ENCODE data around the gene FAM234B. TPM values are rescaled to one million over a fixed set of nuclear protein-coding genes. Genes with fewer than 3 reads are reported as not detected.
"Not testable (repeated sequence)": the region's sequence is repeated elsewhere in the genome, so short reads cannot be mapped to it uniquely, and the experiment has no call there.

The FAM234B gene
- total and polyA plus RNA-seq, 5 donors: 1.1 to 4.6 (median 4.0) TPM

GRCh38 chr12:13079440-13079906, 35.3 kb downstream of the FAM234B start:
- DNase-seq: no peak
- no peak for ATAC-seq
- Histone ChIP-seq H3K9me3 (ENCODE audit: control insufficient read depth, low read length) (no peaks in the 10 kb centered on the region), H3K4me3 (ENCODE audit: low read length) (no peak overlapping the region), H3K27me3 (ENCODE audit: control insufficient read depth, insufficient read depth) (no peaks in the 10 kb centered on the region), H3K4me1 (ENCODE audit: control insufficient read depth, insufficient read depth, low read length) (no peaks in the 10 kb centered on the region), H3K27ac (ENCODE audit: low read length) (no peak overlapping the region)
- WGBS: 81% methylated on average over 8 of the region's 8 CpGs
- intact Hi-C loops (cut with DNase I): no loop called here

- H3K4me1 ChIP-seq (ENCODE audit: control insufficient read depth, insufficient read depth, low read length): no peaks in the 10 kb centered on the region
- H3K9me3 ChIP-seq (ENCODE audit: control insufficient read depth, low read length): no peaks in the 10 kb centered on the region
- no peak overlapping the region for H3K4me3 ChIP-seq (ENCODE audit: low read length)
- intact Hi-C loops (cut with DNase I): no loop called here
- ATAC-seq (no peak), DNase-seq (no peak)
- WGBS: 94% methylated on average over 3 of the region's 3 CpGs
- H3K27ac ChIP-seq (ENCODE audit: low read length): no peak overlapping the region
- no peaks in the 10 kb centered on the region for H3K27me3 ChIP-seq (ENCODE audit: control insufficient read depth, insufficient read depth)
Observed at GRCh38 chr12:13080266-13080665, 36.1 kb downstream of the FAM234B start.

DNA sequence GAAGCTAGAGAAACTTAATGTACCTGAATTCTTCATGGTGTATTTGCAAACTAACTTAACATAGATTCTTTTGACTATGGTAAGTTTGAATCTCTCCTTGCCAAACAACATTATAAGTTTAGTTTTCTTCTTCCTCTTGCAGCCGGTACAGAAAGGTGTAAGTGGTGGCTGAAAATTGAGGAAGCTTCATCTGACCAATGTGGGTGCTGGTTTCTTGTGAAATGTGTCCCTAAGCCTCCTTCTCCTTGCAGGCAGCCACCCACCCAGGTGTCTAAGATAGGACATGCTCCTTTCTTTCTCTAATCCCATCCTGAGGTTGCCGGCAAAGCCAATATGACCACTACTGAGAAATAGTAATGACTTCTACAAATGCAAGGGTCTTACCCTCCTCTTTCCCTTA, 38.7 kb downstream of the FAM234B start:
- H3K4me3 ChIP-seq (ENCODE audit: low read length): no peak overlapping the region
- intact Hi-C loops (cut with DNase I): no loop called here
- H3K9me3 ChIP-seq (ENCODE audit: control insufficient read depth, low read length): no peaks in the 10 kb centered on the region
- no peaks in the 10 kb centered on the region for H3K4me1 ChIP-seq (ENCODE audit: control insufficient read depth, insufficient read depth, low read length)
- no peak overlapping the region for H3K27ac ChIP-seq (ENCODE audit: low read length)
- DNase-seq (no peak), ATAC-seq (no peak)
- no peaks in the 10 kb centered on the region for H3K27me3 ChIP-seq (ENCODE audit: control insufficient read depth, insufficient read depth)
- WGBS: 93% methylated on average over 2 of the region's 2 CpGs

- H3K4me3 ChIP-seq (ENCODE audit: low read length); ATAC-seq; H3K27ac ChIP-seq (ENCODE audit: low read length); H3K4me1 ChIP-seq (ENCODE audit: control insufficient read depth, insufficient read depth, low read length); DNase-seq; intact Hi-C loops (cut with DNase I); H3K9me3 ChIP-seq (ENCODE audit: control insufficient read depth, low read length); H3K27me3 ChIP-seq (ENCODE audit: control insufficient read depth, insufficient read depth): not testable (repeated sequence)
- WGBS: 92% methylated on average over 5 of the region's 5 CpGs
Observed at GRCh38 chr12:13083638-13084037, 39.5 kb downstream of the FAM234B start.

- 88% methylated on average over 11 of the region's 11 CpGs for WGBS
- no peak for ATAC-seq
- DNase-seq: no peak
- H3K27ac ChIP-seq (ENCODE audit: low read length): no peak overlapping the region
- no peaks in the 10 kb centered on the region for H3K4me1 ChIP-seq (ENCODE audit: control insufficient read depth, insufficient read depth, low read length)
- H3K27me3 ChIP-seq (ENCODE audit: control insufficient read depth, insufficient read depth): no peaks in the 10 kb centered on the region
- no peaks in the 10 kb centered on the region for H3K9me3 ChIP-seq (ENCODE audit: control insufficient read depth, low read length)
- no peak overlapping the region for H3K4me3 ChIP-seq (ENCODE audit: low read length)
- intact Hi-C loops (cut with DNase I): no loop called here
Observed at GRCh38 chr12:13084898-13085640, 40.9 kb downstream of the FAM234B start.

GRCh38 chr12:13085968-13086686, 41.9 kb downstream of the FAM234B start:
- intact Hi-C loops (cut with DNase I): no loop called here
- 74% methylated on average over 7 of the region's 7 CpGs for WGBS
- Histone ChIP-seq H3K9me3 (ENCODE audit: control insufficient read depth, low read length) (no peaks in the 10 kb centered on the region), H3K4me1 (ENCODE audit: control insufficient read depth, insufficient read depth, low read length) (no peaks in the 10 kb centered on the region), H3K27me3 (ENCODE audit: control insufficient read depth, insufficient read depth) (no peaks in the 10 kb centered on the region), H3K4me3 (ENCODE audit: low read length) (no peak overlapping the region), H3K27ac (ENCODE audit: low read length) (no peak overlapping the region)
- ATAC-seq (no peak), DNase-seq (no peak)

DNA sequence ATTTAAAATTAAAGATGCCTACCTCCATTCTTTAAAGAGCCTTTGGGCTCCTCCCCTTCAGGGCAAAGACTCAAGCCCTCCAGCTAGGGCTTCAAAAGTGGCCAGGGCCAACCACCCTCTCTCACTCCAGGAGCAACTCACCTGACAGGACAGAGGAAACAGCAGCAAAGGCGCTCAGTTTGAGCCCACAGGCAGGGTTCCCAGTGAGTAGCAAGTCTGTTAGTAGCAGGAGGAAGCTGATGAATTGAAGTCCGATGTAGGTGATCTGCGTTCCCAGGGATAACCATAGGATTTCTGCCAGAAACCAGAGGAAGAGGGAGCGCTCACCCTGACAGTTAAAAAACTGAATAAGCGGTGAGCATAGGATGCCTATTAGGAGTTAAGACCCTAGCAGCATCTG, 43.6 kb downstream of the FAM234B start:
- Histone ChIP-seq H3K27me3 (ENCODE audit: control insufficient read depth, insufficient read depth) (no peaks in the 10 kb centered on the region), H3K27ac (ENCODE audit: low read length) (no peak overlapping the region), H3K4me1 (ENCODE audit: control insufficient read depth, insufficient read depth, low read length) (no peaks in the 10 kb centered on the region), H3K9me3 (ENCODE audit: control insufficient read depth, low read length) (no peaks in the 10 kb centered on the region), H3K4me3 (ENCODE audit: low read length) (no peak overlapping the region)
- intact Hi-C loops (cut with DNase I): no loop called here
- ATAC-seq (no peak), DNase-seq (no peak)
- WGBS: 80% methylated on average over 5 of the region's 5 CpGs

DNA sequence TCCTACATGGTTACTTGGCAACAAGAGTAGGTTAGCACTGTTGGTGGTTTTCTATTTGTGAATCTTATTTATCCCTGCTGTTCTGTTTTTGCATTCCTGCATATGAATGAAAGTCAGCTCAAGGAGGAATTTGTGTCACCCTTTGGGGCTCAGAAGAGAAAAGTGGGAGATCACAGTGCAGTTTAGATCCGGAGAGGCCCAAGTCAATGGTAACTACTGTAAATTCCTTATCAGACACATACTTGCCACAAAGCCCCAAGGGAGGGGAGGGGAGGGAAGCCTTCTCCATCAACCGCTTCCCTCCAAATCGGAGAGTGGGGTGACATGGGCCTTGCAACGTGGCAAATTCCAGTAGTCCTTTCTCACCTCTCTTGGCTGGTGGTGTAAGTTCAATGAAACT, 44.3 kb downstream of the FAM234B start:
- Histone ChIP-seq H3K9me3 (ENCODE audit: control insufficient read depth, low read length) (no peaks in the 10 kb centered on the region), H3K27ac (ENCODE audit: low read length) (no peak overlapping the region), H3K4me3 (ENCODE audit: low read length) (no peak overlapping the region), H3K27me3 (ENCODE audit: control insufficient read depth, insufficient read depth) (no peaks in the 10 kb centered on the region), H3K4me1 (ENCODE audit: control insufficient read depth, insufficient read depth, low read length) (no peaks in the 10 kb centered on the region)
- ATAC-seq: no peak
- intact Hi-C loops (cut with DNase I): no loop called here
- 70% methylated on average over 4 of the region's 4 CpGs for WGBS
- DNase-seq: no peak

DNA sequence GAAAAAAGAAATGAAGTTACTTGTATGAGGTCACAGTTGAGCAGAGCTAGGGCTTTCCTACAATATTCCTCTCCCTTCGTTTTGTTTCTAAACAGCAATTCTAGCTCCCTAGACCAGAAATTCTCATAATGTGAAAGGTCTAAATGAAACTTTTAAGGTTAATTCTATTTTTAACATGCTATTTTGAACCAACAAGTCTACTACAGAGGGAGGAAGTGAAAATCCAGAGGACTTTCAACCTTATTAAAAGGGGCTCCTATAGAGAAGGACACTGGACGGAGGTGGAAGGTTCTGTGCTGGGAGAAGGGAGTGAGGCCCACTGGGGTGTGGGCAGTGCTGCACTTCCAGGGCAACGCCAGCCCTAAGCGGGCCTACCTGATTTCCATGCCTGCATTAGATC, 45.9 kb downstream of the FAM234B start:
- 88% methylated on average over 4 of the region's 4 CpGs for WGBS

GRCh38 chr12:13091832-13092231, 47.7 kb downstream of the FAM234B start:
- H3K4me3 ChIP-seq (ENCODE audit: low read length): no peak overlapping the region
- DNase-seq (no peak), ATAC-seq (no peak)
- H3K4me1 ChIP-seq (ENCODE audit: control insufficient read depth, insufficient read depth, low read length): no peaks in the 10 kb centered on the region
- no peaks in the 10 kb centered on the region for H3K27me3 ChIP-seq (ENCODE audit: control insufficient read depth, insufficient read depth)
- 94% methylated on average over 6 of the region's 6 CpGs for WGBS
- no peaks in the 10 kb centered on the region for H3K9me3 ChIP-seq (ENCODE audit: control insufficient read depth, low read length)
- H3K27ac ChIP-seq (ENCODE audit: low read length): no peak overlapping the region
- intact Hi-C loops (cut with DNase I): loop anchor here in 2 of 4 donors (5.0 to 10.0 kb wide), 2 partner anchors 175 to 177 kb away; no protein-coding TSS in a partner anchor

More for the DNA sequence above, 45.9 kb downstream of the FAM234B start:
- ATAC-seq (no peak), DNase-seq (no peak)
- H3K9me3 ChIP-seq (ENCODE audit: control insufficient read depth, low read length): no peaks in the 10 kb centered on the region
- H3K27ac ChIP-seq (ENCODE audit: low read length): no peak overlapping the region
- intact Hi-C loops (cut with DNase I): loop anchor here in 2 of 4 donors (5.0 to 10.0 kb wide), 2 partner anchors 173 to 175 kb away; no protein-coding TSS in a partner anchor
- no peak overlapping the region for H3K4me3 ChIP-seq (ENCODE audit: low read length)
- H3K27me3 ChIP-seq (ENCODE audit: control insufficient read depth, insufficient read depth): no peaks in the 10 kb centered on the region
- no peaks in the 10 kb centered on the region for H3K4me1 ChIP-seq (ENCODE audit: control insufficient read depth, insufficient read depth, low read length)

DNA sequence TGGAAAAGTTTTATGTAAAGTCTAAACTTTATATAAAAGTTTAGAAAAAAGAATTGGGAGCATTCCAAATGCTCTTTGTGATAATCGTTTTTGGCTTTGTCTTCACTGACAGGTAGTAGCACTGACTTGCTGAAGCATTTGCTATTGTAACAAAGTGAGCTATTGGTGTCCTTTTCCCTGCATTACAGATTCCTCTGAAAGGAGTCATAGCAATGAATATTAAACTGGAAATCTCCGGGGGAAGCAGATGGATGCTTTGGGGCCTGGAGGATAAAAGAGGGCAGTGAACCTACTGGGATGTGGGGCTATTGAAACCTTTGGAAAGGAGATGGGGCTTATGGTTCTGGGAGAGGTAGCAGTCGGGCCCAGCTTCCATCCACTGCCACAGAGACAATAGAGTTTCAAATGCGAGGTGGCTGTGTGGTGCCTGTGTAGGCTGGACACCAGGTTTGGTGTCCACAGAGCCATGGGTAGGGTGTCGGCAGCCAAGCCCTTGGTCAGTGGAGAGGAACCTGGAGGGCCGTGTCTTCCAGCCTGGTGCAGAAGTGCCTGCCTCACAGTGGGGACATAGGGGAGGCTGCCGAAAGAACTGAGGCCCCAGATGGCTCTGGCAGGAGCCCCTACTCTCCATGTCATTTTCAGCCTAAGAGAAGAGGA, 49.1 kb downstream of the FAM234B start:
- Histone ChIP-seq H3K27me3 (ENCODE audit: control insufficient read depth, insufficient read depth) (no peaks in the 10 kb centered on the region), H3K4me3 (ENCODE audit: low read length) (no peak overlapping the region), H3K9me3 (ENCODE audit: control insufficient read depth, low read length) (no peaks in the 10 kb centered on the region), H3K27ac (ENCODE audit: low read length) (no peak overlapping the region), H3K4me1 (ENCODE audit: control insufficient read depth, insufficient read depth, low read length) (no peaks in the 10 kb centered on the region)
- 67% methylated on average over 7 of the region's 7 CpGs for WGBS
- peak in 1 of 3 donors; percentile 46 for DNase-seq
- ATAC-seq: no peak
- intact Hi-C loops (cut with DNase I): loop anchor here in 2 of 4 donors (5.0 to 10.0 kb wide), 2 partner anchors 176 to 179 kb away; no protein-coding TSS in a partner anchor
